ENCODE measurements around the gene TOM1.

DNA sequence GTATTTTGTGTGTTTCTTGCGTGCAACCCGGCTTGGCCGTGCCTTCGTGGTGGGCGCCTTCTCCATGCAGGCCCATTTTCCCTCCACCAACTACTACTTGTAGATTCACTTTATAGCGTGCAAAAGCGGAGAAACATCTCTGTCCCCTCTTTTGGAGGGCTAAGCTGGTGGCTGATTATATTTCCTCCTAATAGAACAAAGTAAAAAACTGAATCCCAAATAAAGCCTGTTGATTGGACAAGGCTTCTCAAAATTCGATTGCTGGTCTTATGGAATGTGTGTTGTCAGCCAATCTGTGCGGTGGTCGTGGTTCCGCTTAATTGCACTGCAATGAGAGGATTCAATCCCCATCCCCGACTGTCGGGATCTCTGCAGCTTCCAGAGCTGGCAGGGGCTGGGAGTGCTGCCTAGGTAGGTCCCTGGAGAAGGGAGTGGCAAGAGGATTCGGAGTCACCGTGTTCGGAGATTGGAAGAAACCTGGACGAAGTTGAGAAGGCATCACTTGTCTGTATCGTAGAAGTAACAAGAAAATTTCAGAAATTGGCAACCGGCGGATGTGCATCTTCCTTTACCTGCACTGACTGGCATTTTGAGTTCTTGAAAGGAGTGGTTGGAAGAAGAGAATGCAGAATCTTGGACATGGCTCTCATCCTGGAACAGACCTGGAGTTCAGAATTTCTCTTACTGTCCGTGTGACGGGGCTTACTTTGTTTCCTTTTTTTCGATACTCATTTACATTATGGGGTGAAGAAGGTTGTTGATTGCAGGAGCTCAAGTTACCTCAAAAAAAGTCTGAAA, 41.3 kb upstream of the TOM1 start:
- TF ChIP-seq, protein P1, sequence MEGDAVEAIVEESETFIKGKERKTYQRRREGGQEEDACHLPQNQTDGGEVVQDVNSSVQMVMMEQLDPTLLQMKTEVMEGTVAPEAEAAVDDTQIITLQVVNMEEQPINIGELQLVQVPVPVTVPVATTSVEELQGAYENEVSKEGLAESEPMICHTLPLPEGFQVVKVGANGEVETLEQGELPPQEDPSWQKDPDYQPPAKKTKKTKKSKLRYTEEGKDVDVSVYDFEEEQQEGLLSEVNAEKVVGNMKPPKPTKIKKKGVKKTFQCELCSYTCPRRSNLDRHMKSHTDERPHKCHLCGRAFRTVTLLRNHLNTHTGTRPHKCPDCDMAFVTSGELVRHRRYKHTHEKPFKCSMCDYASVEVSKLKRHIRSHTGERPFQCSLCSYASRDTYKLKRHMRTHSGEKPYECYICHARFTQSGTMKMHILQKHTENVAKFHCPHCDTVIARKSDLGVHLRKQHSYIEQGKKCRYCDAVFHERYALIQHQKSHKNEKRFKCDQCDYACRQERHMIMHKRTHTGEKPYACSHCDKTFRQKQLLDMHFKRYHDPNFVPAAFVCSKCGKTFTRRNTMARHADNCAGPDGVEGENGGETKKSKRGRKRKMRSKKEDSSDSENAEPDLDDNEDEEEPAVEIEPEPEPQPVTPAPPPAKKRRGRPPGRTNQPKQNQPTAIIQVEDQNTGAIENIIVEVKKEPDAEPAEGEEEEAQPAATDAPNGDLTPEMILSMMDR (CRISPR knock-in tag; IDR thresholded peaks at IDR 0.05), result no peak
- no peak for TF ChIP-seq GABPB1 (CRISPR knock-in tag; IDR thresholded peaks at IDR 0.05)
- TF ChIP-seq ZNF678 (CRISPR knock-in tag; IDR thresholded peaks at IDR 0.05), result no peak
- TF ChIP-seq MAFF (IDR thresholded peaks at IDR 0.05; ENCODE audit: low read depth, low read length), result no peak
- TF ChIP-seq MYC (CRISPR knock-in tag; IDR thresholded peaks at IDR 0.05; ENCODE audit: borderline replicate concordance), result no peak
- TF ChIP-seq, protein P2, sequence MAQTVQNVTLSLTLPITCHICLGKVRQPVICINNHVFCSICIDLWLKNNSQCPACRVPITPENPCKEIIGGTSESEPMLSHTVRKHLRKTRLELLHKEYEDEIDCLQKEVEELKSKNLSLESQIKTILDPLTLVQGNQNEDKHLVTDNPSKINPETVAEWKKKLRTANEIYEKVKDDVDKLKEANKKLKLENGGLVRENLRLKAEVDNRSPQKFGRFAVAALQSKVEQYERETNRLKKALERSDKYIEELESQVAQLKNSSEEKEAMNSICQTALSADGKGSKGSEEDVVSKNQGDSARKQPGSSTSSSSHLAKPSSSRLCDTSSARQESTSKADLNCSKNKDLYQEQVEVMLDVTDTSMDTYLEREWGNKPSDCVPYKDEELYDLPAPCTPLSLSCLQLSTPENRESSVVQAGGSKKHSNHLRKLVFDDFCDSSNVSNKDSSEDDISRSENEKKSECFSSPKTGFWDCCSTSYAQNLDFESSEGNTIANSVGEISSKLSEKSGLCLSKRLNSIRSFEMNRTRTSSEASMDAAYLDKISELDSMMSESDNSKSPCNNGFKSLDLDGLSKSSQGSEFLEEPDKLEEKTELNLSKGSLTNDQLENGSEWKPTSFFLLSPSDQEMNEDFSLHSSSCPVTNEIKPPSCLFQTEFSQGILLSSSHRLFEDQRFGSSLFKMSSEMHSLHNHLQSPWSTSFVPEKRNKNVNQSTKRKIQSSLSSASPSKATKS (CRISPR knock-in tag; IDR thresholded peaks at IDR 0.05), result no peak
- no peak for TF ChIP-seq MED1 (CRISPR knock-in tag; IDR thresholded peaks at IDR 0.05)
- no peak for TF ChIP-seq ZNF451 (CRISPR knock-in tag; IDR thresholded peaks at IDR 0.05)
- no peak for TF ChIP-seq RAD21 (CRISPR knock-in tag; IDR thresholded peaks at IDR 0.05)
- no peak for TF ChIP-seq ZNF598 (CRISPR knock-in tag; IDR thresholded peaks at IDR 0.05; ENCODE audit: borderline replicate concordance)
- no peak for TF ChIP-seq ZNF782 (CRISPR knock-in tag; IDR thresholded peaks at IDR 0.05; ENCODE audit: borderline replicate concordance)
- TF ChIP-seq, protein P3, sequence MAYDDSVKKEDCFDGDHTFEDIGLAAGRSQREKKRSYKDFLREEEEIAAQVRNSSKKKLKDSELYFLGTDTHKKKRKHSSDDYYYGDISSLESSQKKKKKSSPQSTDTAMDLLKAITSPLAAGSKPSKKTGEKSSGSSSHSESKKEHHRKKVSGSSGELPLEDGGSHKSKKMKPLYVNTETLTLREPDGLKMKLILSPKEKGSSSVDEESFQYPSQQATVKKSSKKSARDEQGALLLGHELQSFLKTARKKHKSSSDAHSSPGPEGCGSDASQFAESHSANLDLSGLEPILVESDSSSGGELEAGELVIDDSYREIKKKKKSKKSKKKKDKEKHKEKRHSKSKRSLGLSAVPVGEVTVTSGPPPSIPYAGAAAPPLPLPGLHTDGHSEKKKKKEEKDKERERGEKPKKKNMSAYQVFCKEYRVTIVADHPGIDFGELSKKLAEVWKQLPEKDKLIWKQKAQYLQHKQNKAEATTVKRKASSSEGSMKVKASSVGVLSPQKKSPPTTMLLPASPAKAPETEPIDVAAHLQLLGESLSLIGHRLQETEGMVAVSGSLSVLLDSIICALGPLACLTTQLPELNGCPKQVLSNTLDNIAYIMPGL (CRISPR knock-in tag; IDR thresholded peaks at IDR 0.05; ENCODE audit: borderline replicate concordance in 1 of 2, low read depth in 1 of 2), result no peak
